GF-D8 (cell line): ENCODE data around the gene OGFR.

Experiments used
- DNase-seq: peaks from one replicate; lab custom pipeline; 2025; lab: John Stamatoyannopoulos, UW

Gene OGFR

DNA sequence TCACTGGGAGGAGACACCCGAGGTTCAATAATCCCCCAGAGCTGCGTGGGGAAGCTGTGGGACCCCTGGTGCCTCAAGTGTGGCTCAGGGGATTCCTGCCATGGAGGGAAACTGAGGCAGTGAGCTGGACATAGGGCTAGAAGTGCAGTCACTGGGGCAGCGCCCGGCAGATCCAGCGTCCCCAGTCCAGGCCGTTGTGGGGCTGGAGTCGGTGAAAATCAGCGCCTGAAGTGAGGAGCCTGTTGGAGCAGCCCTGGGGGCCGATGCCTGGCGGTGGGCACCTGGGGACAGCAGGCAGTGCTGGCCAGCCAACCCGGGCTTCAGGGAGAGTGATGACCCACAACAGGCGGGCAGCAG is 10.1 kb downstream of the OGFR start:
- DNase-seq: no peak

GRCh38 chr20:62815066-62815991 is 10.7 kb downstream of the OGFR start:
- no peak for DNase-seq

- DNase-seq: no peak
Measured at GRCh38 chr20:62816031-62816883, 11.6 kb downstream of the OGFR start.

DNA sequence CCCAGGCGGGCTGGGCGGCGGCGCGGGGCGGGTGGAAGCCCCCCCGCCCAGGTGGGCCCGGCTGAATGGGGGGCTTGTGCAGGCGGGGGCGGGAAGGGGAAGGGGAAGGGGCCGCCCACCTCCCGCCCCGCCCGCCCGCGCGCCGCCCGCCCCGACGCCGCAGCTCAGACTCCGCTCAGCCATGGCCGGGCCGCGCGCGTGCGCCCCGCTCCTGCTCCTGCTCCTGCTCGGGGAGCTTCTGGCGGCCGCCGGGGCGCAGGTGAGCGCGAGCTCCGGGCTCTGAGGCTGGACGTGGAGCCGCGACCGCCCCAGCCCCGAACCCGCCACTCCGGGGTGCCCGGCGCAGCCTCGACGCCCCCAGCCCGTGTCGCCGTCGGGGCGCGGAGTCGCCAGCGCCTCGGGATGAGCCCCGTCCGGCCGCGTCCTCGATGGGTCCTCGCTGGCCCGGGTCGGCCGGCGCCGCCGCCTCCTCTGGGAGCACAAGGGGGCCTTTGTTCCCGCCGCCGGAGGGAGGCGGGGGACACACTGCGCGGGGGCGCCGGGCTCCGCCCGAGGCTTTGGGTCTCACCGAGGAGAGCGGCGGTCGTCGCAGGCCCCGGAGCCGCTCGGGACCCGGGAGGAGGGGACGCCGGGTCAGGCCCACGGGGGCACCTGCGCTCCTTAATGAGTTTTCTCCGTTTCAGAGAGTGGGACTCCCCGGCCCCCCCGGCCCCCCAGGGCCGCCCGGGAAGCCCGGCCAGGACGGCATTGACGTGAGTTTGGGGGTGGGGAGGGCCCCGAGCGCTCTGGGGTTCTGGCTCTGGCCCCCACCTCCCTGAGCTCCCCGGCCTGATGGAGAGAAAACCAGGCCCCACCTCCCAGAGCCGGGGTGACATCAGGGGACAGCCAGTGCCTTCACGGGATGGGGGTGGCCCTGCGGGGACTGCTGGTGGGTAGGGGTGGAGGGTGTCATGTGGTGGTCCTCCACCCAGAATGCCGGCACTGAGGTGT is 12.5 kb downstream of the OGFR start, which contains the start of gene COL9A3:
COL9A3 (plus strand) TSS at position 167 of the 990 bp plus-strand sequence; CDS start at position 182, 15 bp downstream.
- DNase-seq: no peak

DNA sequence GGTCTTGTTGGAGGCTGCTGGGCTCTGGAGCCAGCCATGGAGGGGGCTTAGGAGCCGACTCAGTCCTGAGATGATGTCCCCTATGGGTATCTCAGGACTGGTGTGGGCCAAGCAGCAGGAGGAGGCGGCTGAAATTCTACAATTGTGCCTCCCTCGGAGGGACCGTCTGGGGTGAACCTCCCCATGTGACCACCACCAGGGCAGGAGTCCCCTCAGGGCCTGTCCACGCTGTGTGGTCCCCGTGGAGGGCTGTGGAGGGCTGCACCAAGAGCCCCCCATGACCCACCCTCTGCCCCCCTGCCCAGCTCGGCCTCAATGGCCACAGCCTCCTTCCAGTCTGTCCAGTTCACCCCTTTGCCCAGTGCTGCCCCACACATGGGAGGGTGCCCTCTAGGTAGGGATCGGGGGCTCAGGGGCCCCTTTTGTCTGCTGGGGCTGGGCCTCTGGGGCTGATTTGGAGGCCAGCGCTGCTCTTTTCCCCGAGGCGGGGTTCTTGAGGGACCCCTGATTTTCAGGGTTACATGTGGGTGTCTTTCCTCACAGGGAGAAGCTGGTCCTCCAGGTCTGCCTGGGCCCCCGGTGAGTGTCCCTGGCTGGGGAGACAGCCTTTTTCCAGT is 13.4 kb downstream of the OGFR start:
- DNase-seq: no peak

DNA sequence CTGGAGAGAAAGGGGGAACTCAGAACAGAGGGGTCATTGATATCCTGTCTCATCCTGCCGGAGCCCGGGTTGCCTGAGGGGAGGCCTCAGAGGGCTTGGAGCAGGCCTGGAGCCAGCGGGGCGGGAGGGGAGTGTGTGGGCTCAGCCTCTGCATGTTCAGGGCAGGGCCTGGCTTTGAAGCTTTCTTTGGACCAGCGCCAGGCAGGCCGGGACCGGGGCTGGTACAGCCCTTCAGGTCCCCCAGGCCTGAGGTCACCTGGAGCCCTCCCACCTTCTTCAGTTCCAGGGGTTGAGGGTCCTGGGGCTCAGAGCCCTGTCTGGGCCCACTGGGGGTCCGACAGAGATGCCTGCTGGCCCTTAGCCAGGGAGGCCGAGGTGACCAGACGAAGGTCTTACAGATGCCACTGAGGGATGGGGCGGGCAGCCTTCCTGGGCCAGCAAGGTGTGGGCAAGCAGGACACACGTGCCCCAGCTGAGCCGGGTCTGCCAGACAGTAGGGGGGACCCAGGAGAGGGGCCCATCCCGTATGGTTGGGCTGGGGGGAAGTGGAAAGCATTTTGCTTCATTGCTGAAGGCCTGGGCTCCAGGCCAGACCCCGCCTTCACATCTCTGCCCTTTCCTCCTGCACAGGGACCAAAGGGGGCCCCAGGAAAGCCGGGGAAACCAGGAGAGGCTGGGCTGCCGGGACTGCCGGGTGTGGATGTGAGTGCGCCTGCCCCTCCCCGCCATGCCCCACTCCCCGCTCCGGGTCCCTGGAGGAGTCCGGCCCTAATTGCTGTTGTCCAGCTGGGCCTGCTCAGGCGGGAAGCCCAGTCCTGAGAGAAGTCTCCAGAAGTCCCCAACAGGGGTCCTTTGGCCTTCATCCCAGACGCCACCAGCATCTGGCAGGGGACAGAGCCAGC is 14.2 kb downstream of the OGFR start:
- no peak for DNase-seq

- no peak for DNase-seq
Measured at GRCh38 chr20:62819494-62820174, 15.0 kb downstream of the OGFR start.

DNA sequence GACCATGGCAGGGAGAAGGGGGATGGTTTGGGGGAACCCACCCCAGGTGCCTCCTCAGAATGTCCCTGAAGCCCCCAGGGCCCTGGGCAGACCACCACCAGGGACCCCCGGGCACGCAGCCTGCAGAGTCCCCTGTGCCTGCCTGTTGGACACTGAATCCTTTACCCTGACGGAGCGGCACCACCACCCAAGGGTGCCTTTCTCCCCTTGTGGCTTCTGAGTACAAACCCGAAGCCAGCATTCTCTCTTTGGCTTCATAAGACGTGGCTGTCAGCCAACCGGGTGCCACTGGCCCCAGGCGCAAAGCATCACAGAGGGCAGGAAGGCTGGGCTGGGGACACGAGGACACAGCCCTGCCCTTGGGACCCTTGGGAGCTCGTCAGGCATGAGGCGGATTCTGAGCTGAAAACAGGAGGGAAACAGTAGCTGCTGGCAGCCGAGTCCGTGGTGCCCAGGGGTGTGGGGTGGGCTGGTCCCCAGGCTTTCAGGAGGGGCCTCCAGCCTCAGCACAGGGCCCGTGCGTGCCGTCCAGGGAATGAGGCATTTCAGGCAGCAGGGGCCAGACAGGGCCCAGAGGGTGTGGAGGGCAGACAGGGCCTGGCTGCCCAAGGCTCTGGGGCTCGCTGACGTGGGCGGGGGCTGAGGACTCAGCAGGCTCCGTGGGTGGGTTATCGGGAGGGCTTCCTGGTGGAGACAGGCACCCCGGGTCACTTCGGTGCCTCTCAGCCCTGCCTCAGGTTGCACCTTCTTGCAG is 15.8 kb downstream of the OGFR start:
- DNase-seq: no peak

GRCh38 chr20:62820962-62821725 is 16.5 kb downstream of the OGFR start:
- no peak for DNase-seq

DNA sequence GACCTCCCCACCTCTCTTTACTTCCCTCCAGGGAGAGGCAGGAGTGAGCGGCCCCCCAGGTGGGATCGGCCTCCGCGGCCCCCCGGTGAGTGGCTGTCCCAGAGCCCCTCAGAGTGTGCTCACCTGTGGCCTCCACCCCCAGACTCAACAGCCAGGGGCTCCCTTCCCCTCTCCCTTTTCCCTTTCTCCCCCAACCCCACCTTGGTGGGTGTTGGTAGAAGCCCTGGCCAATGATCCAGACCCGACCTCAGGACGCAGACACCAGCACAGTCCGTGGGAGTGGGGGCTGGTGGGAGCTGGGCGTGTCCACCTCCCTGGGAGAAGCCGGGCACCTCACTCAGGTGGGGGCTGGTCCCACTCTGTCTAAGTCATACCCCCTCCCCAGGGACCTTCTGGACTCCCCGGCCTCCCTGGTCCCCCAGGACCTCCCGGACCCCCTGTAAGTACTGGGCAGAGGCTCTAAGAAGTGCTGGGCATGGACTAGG is 17.1 kb downstream of the OGFR start:
- no peak for DNase-seq

DNA sequence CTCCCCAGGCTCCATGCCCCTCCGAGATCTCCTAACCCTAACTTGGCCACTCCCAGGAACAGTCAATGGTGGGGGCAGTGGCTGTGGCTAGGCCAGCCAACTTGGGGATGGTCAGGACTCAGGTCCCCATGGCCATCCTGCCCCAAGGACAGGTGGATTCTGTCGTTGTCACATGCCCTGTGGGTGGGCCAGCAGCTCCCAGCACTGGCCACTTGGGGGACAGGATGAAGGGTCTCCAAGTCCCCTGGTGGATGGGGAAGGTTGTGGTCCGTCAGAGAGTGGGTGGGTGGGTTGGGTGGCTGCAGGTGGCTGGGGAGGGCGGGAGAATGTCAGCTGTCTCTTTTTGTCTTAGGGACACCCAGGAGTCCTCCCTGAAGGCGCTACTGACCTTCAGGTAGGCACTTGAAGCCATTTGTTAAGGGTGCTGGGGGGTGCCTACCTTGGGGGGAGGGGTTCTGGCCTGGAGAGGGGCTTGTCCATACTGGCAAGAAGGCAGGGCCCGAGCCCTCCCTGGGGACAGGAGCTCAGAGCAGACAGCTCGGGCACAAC is 17.7 kb downstream of the OGFR start:
- no peak for DNase-seq

DNA sequence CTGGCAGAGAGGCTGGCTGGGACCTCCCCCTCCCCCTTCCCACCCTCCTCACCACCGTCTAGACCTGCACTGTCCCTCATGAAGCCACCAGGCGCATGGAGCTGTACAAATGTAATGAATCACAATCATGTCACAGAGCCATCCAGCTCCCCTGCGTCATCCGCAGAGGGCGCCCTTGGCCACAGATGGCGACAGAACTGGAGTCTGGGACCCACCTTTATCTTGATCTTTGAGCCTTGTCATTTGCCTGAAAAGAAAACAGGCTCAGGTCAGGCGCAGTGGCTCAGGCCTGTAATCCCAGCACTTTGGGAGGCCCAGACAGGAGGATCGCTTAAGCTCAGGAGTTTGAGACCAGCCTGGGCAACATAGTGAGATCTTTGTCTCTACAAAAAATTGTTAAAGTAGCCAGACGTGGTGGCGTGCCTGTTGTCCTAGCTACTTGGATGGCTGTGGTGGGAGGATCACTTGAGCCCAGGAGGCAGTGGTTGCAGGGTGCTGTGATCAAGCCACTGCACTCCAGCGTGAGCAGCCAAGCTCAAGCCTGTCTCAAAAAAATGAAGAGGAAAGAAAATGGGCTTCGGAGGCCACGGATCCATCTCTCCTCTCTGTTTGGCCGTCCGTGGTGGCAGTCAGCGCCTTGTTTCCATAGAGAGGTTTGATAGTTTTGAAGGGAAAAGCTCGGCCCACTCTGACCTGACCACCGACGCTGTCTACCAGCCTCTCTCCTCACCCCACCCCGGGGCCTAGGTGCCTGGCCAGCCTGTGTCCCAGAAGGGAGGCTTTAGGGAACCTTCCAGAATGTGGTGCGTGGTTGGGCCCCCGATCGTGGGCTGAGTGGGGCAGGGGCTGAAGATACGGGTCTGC is 18.4 kb downstream of the OGFR start:
- DNase-seq: peak; percentile 65

DNA sequence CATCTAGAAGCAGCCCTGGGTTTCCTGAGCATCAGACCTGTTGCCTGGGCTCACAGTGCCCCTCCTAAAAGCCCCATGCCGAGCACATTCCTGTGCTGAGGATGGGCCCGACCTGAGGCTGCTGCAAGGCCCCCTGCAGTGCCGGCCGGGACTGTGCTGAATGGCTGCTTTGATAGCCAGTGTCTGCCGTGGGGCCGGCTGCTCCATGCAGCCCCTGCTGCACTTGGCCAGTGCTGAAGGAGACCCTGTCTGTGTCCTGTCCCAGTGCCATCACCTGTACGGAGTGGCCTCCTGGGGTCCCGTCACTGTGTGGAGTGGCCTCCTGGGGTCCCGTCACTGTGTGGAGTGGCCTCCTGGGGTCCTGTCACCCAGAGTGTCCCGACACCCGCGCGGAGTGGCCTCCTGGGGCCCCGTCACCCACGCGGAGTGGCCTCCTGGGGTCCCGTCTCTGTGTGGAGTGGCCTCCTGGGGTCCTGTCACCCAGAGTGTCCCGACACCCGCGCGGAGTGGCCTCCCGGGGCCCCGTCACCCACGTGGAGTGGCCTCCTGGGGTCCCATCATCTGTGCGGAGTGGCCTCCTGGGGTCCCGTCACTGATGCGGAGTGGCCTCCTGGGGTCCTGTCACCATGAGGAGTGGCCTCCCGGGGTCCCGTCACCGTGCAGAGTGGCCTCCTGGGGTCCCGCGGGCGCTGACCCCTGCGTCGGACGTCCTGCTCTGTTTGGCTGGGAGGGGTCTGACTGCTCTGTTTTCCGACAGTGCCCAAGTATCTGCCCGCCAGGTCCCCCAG is 19.2 kb downstream of the OGFR start:
- no peak for DNase-seq

- DNase-seq: no peak
Measured at GRCh38 chr20:62824476-62825332, 20.1 kb downstream of the OGFR start.
